CD4-positive, alpha-beta T cell treated with Interleukin-4 for 4 hours (primary cell): ENCODE results near the gene C3.

ENCODE experiments used
- DNase-seq: peaks from one replicate; pipeline ENCODE4 v3.0.0-alpha.2; 2020

C3 gene

GRCh38 chr19:6730153-6730804 is 9.8 kb upstream of the C3 start:
- no peak for DNase-seq

DNA sequence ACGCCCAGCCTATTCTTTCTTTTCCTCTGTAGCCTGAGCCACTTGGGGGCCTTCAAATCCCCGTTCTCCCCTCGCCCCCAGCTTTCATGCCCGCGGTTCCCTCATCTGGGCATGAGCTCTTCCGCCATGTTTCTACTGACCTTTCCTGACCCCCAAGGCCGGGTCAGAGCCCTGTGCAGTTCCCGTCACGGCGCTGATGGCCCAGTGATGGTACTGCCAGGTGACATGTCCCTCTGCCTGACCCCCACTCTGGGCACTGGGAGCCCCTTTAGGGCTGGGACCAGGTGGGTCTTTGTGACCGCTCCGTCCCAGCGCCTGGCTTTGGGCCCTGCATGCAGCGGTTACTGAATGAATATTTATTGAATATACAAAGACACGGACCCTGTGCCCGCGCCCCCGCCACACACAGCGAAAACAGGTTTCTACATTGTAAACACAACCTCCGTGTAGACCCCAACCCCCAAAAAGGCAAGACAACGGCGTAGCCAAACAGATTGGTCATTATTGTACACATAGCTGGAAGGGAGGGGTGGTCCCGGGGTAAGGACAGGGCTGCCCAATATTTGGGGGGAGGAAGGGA is 9.2 kb upstream of the C3 start:
- no peak for DNase-seq

DNA sequence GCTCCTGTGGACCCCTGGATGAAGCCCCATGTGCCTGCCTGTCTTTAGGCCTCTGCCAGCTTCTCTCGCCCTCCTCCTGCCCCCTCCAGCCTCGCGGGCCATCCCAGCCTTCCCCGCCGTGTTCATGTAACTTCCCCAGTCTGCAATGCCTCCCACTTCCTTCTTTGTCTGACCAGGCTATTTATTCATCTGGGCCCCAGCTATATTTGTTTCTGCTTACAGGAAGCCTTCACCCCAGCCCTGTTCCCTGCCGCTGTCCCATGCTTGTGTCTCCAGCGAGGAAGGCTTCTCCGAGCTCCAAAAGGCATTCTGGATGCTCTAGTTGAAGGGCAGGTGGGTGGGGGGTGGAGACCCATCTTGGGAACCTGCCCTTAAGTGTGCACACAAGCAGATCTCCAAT is 7.9 kb upstream of the C3 start:
- peak; percentile 8 for DNase-seq

- no peak for DNase-seq
Measured at GRCh38 chr19:6725513-6726231, 5.2 kb upstream of the C3 start.

- no peak for DNase-seq
Measured at GRCh38 chr19:6724631-6725492, 4.4 kb upstream of the C3 start.

DNA sequence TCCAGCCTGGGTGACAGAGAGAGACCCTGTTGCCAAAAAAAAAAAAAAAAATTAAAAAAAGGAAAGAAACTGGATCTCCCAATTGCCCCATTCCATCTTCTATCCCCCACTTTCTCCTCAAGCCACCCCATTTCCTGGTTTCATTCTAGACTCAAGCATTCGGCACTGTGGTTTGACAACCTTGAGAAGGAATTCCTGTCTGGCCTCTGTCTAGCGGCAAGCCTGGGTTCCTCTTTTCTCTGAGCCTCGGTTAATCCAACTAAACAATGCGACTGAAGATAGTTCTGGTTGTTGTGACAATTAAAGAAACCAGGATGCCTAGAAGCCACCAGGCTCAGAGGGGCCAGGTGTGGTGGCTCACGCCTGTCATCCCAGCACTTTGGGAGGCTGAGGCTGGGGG is 3.3 kb upstream of the C3 start:
- no peak for DNase-seq

DNA sequence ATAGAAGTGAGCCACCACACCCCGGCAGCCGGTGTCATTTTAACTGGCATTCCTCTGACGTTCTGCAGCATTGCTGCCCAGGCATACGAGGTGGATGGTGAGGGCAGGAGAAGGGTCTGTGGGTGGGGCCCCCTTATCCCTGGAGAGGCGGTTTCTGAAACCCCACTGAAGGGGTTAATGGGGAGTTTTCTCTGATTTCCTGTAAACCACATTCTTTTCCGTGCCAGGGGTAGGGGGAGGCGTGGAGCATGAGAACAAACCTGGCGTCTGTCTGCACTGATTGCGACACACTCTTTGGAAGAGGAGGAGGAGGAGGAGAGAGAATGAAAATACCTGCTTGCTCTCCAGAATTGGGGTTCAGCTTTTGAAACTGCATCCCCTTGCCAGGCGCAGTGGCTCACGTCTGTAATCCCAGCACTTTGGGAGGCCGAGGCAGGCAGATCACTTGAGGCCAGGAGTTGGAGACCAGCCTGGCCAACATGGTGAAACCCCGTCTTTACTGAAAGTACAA is 2.7 kb upstream of the C3 start:
- no peak for DNase-seq

GRCh38 chr19:6721773-6722172 is 1.3 kb upstream of the C3 start:
- DNase-seq: no peak

DNA sequence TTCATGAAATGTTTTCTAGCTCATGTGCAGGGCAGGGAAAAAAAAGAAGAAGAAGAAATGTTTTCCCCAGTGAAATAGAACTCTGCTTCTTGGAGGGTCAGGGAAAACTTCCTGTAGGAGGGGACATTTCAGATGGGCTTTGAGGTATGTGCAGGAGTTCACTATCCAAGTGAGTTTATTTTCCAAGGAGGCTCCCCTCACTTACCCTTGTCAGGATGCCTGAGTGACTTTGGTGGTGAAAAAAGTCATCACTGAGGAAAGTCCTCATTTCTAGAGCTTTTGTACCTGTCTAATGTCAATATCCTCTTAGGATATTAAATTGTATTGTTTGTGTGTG is 656 bp upstream of the C3 start:
- DNase-seq: no peak

- DNase-seq: no peak
Measured at GRCh38 chr19:6719992-6720368, 470 bp downstream of the C3 start.

GRCh38 chr19:6719540-6719861 is 949 bp downstream of the C3 start:
- DNase-seq: no peak

DNA sequence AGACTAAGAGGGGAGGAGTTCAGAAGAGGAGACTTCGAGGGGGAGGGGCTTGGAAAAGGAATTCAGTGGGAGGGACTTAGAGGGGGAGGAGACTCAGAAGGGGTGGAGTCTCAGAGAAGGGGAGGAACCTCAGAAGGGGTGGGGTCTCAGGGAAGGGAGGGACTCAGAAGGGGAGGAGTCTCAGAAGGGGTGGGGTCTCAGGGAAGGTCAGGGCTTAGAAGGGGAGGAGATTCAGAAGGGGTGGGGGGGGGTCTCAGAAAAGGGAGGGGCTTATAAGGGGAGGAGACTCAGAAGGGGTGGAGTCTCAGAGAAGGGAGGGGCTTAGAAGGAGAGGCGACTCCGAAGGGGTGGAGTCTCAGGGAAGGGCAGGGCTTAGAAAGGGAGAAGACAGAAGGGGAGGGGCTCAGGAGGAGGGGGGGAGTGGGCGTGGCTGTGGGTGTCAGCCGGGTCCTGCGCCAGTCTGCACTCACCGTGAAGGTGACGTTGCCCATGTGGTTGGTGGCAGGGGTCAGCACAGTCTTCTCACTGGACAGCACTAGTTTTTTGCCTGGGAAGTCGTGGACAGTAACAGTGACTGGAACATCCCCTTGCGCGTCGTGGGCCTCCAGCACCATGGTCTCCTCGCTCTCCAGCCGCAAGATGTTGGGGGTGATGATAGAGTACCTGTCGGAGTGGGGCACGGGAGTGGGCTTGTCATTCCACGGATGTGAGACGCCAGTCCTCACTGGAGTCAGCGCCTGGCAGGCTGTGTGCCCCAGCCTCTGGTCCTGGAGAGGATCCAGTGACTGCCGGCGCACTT is 1.5 kb downstream of the C3 start:
- DNase-seq: no peak

DNA sequence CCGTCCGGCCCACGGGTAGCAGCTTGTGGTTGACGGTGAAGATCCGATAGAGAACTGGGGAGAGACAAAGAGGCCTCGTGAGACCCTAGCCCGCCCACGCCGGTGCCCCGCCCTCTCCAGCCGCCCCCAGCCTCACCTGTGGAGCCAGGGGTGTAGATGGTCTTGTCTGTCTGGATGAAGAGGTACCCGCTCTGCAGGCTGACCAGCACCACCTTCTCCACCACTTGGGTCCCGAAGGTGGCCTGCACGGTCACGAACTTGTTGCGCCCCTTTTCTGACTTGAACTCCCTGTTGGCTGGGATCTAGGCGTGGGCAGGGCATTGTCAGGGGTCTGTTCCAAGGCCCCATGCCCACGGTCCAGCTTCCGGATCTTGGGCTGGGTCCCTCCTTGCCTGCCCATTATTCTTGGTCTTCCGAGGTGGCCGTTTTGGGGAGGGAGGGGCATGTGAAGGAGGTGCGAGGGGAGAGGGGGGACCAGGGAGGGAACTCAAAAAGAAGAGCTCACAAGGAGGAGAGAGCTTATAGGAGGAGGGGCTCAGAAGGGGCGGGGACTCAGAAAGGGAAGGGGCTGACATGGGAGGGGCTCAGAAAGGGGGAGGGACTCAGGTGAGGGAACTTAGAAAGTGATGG is 2.2 kb downstream of the C3 start:
- no peak for DNase-seq

DNA sequence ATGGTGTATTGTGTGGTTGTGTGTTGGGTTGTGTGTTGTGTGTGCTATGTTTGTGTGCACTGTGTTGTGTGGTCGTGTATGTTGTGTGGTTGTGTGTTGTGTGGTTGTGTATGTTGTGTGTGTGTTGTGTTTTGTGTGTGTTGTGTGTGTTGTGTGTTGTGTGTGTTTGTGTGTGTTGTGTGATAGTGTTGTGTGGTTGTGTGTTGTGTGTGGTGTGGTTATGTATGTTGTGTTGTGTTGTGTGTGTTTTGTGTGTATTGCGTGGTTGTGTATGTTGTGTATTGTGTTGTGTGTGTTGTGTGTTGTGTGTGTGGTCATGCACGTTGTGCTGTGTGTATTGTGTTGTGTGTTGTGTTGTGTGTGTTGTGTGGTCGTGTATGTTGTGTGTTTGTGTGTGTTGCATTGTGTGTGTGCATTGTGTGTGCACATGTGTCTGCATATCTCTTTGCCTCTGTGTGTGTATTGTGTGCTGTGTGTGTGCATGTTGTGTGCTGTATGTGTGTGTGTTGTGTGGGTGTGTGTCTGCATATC is 2.9 kb downstream of the C3 start:
- DNase-seq: no peak

DNA sequence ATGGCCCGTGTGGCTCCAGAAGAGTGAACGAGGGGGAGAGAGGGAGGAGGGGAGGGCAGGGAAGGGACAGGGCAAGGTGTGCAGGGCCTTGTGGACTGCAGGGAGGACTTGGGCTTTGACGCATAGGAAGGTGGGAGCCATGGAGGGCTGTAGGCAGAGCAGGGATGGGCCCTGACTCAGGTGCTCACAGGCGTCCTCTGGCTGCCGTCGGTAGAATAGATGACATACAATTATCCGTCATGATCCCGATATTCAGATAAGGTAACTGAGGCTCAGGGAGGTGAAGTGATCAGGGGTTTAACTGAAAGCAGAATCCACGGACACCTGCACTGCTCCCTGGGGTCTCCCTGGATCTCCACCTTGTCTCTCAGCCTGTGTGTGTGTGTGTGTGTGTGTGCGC is 3.4 kb downstream of the C3 start:
- no peak for DNase-seq

DNA sequence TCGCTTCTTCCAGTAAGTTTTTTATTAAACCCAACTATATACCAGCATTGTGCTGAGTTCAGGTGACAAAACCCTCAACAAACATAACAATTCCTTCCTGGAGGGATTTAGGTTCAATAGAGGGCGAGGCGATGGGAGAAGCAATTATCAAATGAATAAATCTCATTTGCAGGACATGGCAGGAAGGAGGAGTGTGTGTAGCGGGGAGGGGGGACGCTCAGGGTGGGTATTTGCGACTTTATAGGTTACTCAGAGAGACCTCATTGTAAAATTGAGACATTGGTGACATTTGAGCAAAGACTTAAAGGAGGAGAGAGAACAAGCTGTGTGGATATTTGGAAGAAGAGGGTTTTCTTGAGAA is 3.9 kb downstream of the C3 start:
- DNase-seq: no peak

- DNase-seq: no peak
Measured at GRCh38 chr19:6714749-6715555, 5.5 kb downstream of the C3 start.

DNA sequence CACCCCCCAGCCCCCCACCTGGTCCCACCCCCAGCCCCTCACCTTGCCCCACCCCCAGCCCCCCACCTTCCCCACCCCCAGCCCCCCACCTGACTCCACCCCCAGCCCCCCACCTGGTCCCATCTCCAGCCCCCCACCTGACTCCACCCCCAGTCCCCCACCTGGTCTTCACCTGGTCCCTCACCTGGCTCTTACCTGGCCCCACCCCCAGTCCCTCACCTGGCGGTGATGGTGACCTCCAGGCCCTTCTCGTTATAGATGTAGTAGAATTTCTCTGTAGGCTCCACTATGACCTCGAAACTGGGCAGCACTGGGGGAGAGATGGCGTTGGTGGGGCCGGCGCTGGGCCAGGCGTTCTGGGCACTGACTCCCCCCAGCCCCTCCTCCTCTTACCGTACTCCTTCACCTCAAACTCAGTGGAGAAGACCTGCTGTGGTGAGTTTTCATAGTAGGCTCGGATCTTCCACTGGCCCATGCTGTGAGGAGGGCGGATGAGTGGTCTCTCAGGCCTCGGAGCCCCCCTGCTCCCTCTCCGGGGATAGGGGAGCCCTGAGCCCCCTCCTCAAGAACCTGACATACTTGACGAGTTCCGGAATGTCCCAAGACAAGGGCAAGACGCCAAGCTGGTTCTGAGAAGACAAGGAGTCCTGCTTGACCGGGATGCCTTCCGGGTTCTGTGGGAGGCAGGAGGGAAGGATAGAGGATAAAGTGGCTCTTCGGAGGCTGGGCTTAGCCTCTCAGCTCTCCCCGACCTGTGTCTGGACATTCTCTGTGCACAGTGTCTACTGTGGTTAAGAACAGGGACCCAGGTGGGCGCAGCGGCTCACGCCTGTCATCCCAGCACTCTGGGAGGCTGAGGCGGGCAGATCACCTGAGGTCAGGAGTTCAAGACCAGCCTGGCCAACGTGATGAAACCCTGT is 6.4 kb downstream of the C3 start:
- no peak for DNase-seq

DNA sequence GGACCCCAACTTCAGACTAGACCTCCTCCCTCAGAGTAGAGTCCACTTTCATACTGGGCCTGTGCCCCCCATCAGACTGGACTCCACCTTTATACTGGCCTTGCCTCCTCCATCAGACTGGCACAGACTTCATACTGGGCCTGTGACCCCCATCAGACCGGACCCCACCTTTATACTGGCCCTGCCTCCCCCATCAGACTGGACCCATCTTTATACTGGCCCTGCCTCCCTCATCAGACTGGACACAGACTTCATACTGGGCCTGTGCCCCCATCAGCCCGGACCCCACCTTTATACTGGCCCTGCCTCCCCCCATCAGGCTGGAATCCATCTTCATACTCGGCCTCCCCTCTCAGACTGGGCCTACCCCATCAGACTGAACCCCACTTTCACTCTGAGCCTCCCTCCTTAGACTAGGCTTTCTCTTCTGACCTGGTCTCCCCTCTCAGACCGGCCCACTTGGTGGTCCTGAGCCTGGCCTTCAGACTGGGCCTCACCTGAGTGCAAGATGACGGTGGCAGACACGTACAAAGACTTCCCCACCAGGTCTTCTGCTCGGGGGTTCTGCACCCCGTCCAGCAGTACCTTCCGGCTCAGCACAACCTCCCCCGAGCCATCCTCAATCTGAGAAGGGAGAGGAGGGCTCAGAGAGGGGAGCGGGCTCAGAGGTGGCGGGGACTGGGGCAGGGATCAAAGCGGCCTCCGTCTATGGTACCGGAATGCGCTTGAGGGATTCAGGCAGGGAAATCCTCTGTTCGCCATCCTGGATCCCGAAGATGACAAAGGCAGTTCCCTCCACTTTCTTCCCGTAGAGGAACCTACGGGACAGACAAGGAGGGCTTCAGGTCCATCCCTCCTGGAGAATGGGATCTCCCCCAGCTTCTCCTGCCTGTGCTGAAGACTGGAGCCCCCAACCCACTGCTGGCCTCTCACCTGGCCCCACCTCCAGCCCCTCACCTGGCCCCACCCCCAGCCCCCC is 7.5 kb downstream of the C3 start:
- DNase-seq: no peak
